Nephron (organoid): ENCODE data around the gene CRACDL.

ENCODE experiments used
- H3K27ac Mint-ChIP-seq, 3 experiments: 2 replicates each; pipeline ENCODE4 v1.8.0; 2020; ENCODE audit warnings: mixed read lengths in 3 of 3, mild to moderate bottlenecking in 2 of 3, moderate library complexity in 1 of 3
- H3K27me3 Mint-ChIP-seq: 2 replicates; pipeline ENCODE4 v1.8.0; 2021; ENCODE audit warnings: low read depth, mild to moderate bottlenecking, moderate library complexity, mixed read lengths
- H3K36me3 Mint-ChIP-seq: 2 replicates; pipeline ENCODE4 v1.8.0; 2020; ENCODE audit warnings: low read depth, mixed read lengths
- H3K4me1 Mint-ChIP-seq: 2 replicates; pipeline ENCODE4 v1.8.0; 2020; ENCODE audit warnings: mixed read lengths
- H3K4me3 Mint-ChIP-seq, 3 experiments: 2 replicates each; pipeline ENCODE4 v1.8.0; 2020; ENCODE audit warnings: mild to moderate bottlenecking in 3 of 3, mixed read lengths in 3 of 3, moderate library complexity in 2 of 3
- H3K9me3 Mint-ChIP-seq: 2 replicates; pipeline ENCODE4 v1.8.0; 2020; ENCODE audit warnings: mixed read lengths
- TF ChIP-seq, protein P1 (sequence below), 3 experiments: fragments of 200-600 bp; sonication (generic); IDR thresholded peaks; one replicate each; pipeline ENCODE4 v1.5.0; 2021; ENCODE audit warnings: antibody characterized with exemption in 3 of 3; ENCODE audit not compliant: unreplicated experiment in 3 of 3

The CRACDL gene

DNA sequence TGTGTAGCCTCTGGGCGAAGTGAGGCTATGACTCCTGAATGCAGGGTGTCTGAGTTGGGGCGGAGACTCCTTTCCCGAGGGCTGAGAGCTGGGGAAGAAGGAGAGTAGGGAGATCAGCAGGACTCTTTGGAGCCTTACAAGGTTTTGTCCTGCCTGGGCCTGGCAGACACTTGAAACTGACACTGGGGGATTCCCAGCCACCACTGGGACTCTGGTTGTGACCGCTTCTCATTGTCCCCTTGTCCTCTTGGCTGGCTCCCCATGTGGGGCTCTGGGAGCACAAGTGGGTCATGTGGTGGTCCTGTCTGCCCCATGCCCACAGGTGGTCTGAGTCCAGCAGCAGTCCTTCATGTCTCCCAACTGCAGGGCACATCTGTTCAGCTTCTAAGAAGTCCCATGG, 126.9 kb downstream of the CRACDL start:
- Mint-ChIP-seq H3K27me3 (peaks cover 24% of the 10 kb centered on the region), H3K36me3 (no peaks in the 10 kb centered on the region), H3K4me1 (peaks cover 31% of the 10 kb centered on the region), H3K9me3 (no peaks in the 10 kb centered on the region), H3K4me3 (no peak overlapping the region), H3K27ac (no peak overlapping the region)
- TF ChIP-seq, protein P1, sequence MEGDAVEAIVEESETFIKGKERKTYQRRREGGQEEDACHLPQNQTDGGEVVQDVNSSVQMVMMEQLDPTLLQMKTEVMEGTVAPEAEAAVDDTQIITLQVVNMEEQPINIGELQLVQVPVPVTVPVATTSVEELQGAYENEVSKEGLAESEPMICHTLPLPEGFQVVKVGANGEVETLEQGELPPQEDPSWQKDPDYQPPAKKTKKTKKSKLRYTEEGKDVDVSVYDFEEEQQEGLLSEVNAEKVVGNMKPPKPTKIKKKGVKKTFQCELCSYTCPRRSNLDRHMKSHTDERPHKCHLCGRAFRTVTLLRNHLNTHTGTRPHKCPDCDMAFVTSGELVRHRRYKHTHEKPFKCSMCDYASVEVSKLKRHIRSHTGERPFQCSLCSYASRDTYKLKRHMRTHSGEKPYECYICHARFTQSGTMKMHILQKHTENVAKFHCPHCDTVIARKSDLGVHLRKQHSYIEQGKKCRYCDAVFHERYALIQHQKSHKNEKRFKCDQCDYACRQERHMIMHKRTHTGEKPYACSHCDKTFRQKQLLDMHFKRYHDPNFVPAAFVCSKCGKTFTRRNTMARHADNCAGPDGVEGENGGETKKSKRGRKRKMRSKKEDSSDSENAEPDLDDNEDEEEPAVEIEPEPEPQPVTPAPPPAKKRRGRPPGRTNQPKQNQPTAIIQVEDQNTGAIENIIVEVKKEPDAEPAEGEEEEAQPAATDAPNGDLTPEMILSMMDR (IDR thresholded peaks at IDR 0.05; ENCODE audit: unreplicated experiment in 3 of 3) = no peak

DNA sequence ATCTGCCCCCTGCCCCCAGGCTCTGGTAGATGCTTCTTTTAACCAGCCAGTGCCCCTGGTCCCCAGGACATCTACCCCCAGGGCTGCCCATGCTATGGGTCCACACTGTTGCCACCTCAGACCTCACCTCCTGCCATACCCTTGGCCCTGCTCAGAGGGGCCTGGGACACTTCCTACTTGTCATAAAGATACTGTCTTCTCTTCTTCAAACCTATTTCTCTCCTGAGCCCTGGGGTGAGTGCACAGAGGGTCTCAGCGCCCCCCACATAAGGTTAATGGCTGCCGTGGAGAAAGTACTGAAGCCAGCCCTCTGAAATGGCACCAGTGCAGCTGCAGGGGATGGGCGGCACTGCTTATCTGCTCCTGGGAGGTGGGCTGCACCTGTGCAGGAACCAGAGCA, 127.5 kb downstream of the CRACDL start:
- Mint-ChIP-seq H3K4me3 (no peak overlapping the region), H3K4me1 (peaks cover 31% of the 10 kb centered on the region), H3K9me3 (no peaks in the 10 kb centered on the region), H3K27ac (no peak overlapping the region), H3K36me3 (no peaks in the 10 kb centered on the region), H3K27me3 (peaks cover 24% of the 10 kb centered on the region)
- TF ChIP-seq, protein P1 (IDR thresholded peaks at IDR 0.05; ENCODE audit: unreplicated experiment in 3 of 3) = no peak

DNA sequence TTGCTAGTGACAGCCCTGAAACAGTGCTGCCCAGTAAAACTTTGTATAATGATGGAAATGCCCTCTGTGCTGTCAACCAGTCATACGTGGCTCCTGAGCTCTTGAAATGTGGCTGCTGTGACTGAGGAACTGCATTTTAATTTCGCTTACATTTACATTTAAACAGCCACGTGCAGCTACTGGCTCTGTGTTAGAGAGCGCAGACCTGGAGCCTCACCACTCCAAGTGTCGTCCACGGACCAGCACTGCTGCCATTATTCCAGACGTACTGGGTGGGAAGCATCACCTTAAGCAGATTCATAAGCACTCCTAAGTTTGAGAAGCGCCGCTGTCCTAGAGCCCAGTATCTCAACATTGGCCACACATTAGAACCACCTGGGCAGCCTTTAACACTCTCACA, 128.1 kb downstream of the CRACDL start:
- Mint-ChIP-seq H3K4me3 (no peak overlapping the region), H3K4me1 (peaks cover 31% of the 10 kb centered on the region), H3K9me3 (no peaks in the 10 kb centered on the region), H3K27me3 (peaks cover 24% of the 10 kb centered on the region), H3K27ac (no peak overlapping the region), H3K36me3 (no peaks in the 10 kb centered on the region)
- TF ChIP-seq, protein P1 (IDR thresholded peaks at IDR 0.05; ENCODE audit: unreplicated experiment in 3 of 3) = no peak

DNA sequence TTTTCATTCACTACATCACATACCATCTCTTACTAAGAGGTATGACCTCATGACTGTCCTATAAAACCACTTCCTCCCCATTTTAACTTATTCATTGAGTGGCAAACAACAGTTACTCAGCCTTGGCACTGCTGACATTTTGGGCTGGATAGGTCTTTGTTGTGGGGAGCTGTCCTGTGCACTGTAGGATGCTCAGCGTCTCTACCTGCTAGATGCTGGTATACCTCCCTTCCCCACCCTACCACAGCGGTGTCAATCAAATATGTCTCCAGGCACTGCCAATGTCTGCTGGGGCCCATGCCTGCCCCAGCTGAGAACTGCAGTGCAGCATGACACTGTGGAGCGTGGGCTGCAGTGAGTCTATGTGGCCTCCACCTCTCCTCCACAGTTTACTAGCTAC, 128.8 kb downstream of the CRACDL start:
- Mint-ChIP-seq H3K36me3 (no peaks in the 10 kb centered on the region), H3K4me3 (no peak overlapping the region), H3K27me3 (peaks cover 24% of the 10 kb centered on the region), H3K9me3 (no peaks in the 10 kb centered on the region), H3K27ac (no peak overlapping the region), H3K4me1 (peaks cover 31% of the 10 kb centered on the region)
- TF ChIP-seq, protein P1 (IDR thresholded peaks at IDR 0.05; ENCODE audit: unreplicated experiment in 3 of 3) = no peak

DNA sequence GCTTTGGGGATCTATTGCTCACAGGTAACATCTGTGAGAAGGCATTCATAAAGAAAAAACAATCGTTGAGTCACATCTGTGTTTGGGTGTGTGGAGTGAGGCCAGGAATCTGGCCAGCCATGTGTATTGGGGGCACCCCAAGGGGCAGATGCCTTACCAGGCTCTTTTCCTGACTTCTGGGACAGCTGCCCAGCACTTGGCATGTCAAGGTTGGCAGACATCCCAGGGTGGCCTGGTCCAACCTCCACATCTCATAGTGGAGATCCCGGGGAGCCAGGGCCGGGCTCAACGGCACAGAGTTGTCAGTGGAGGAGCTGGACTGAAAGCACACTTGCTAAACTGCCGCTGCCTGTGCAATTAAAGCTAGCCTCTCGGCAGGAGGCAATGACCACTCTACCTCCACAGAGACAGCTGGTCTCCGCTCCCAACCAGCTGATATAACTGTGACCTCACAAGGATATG, 129.8 kb downstream of the CRACDL start:
- H3K9me3 Mint-ChIP-seq = no peaks in the 10 kb centered on the region
- peak overlapping the region in 1 of 3 experiments; percentile 60 for H3K27ac Mint-ChIP-seq
- peaks cover 31% of the 10 kb centered on the region for H3K4me1 Mint-ChIP-seq
- no peaks in the 10 kb centered on the region for H3K36me3 Mint-ChIP-seq
- H3K4me3 Mint-ChIP-seq = no peak overlapping the region
- peaks cover 24% of the 10 kb centered on the region for H3K27me3 Mint-ChIP-seq
- TF ChIP-seq, protein P1 (IDR thresholded peaks at IDR 0.05; ENCODE audit: unreplicated experiment in 3 of 3) = no peak

DNA sequence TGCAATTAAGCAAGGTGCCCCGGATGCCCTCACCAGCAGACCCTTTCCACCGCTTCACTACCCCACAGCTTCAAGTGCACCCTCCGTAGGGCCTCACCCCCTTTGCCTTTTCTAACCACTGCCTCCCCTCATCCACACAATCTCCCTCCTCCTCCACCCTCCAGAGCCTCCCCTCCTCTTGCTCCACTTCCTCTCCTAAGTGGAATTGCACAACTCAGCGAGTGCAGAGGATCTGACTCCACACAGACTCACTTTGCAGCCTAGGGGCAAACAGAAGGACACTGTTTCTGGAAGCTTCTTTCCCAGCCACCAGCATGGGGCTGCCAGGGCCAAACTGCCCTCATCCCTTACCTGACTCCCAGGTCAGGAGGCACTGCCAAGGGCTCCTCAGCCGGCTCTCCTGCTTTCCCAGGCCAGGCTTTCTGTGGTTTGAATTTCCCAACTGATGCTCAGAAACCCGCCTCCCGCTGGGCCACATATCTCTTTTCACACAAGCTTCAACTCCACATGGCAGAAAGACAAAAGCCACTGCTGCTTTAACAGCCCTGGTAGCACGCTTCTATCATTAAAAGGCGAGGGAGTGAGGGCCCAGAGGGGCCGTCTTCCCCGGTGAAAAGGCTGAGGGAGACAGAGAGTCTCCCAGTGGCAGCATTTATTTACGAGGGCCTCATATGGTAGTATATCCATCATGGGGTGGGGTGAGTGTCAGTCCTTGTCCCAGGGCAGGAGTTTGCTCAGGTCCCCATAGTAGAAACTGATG, 130.4 kb downstream of the CRACDL start:
- H3K9me3 Mint-ChIP-seq = no peaks in the 10 kb centered on the region
- H3K36me3 Mint-ChIP-seq = no peaks in the 10 kb centered on the region
- H3K27me3 Mint-ChIP-seq = peaks cover 24% of the 10 kb centered on the region
- H3K4me1 Mint-ChIP-seq = peaks cover 36% of the 10 kb centered on the region
- H3K27ac Mint-ChIP-seq = peak overlapping the region in 2 of 3 experiments; percentile 16 to 60
- no peak overlapping the region for H3K4me3 Mint-ChIP-seq
- TF ChIP-seq, protein P1 (IDR thresholded peaks at IDR 0.05; ENCODE audit: unreplicated experiment in 3 of 3) = no peak
